CD14-positive monocyte (primary cell): Measurements from ENCODE around the gene DEGS2. TPM values are rescaled to one million over a fixed set of nuclear protein-coding genes. Genes with fewer than 3 reads are reported as not detected.

Source experiments
- DNase-seq, 3 donors: peaks; one replicate each; pipeline ENCODE4 v3.0.0-alpha.2; 2011 to 2022
- H2AFZ ChIP-seq: 2 replicates; pipeline ENCODE4 v1.6.0; 2012; ENCODE audit warnings: mild to moderate bottlenecking, low read depth, low read length, inconsistent platforms; ENCODE audit not compliant: insufficient read depth, poor library complexity, severe bottlenecking
- H3K27ac ChIP-seq, 2 donors: 1 replicate in 1 of 2; 2 replicates in 1 of 2; pipeline ENCODE4 v1.5.1; 2012 to 2013; ENCODE audit warnings: low read length in 2 of 2, control low read depth in 1 of 2, inconsistent platforms in 1 of 2, low read depth in 1 of 2, mild to moderate bottlenecking in 1 of 2
- H3K27me3 ChIP-seq, 2 donors: one replicate each; pipeline versions ENCODE4 v1.6.0 to v1.6.1; 2011 to 2013; ENCODE audit warnings: low read length in 2 of 2; ENCODE audit not compliant: control insufficient read depth in 2 of 2, insufficient read depth in 2 of 2
- H3K36me3 ChIP-seq, 2 donors: replicated peaks in 1 of 2; 1 replicate in 1 of 2; 2 replicates in 1 of 2; pipeline versions ENCODE4 v1.5.1 to v1.6.1; 2012 to 2013; ENCODE audit warnings: low read length in 2 of 2, control low read depth in 1 of 2, inconsistent platforms in 1 of 2, mild to moderate bottlenecking in 1 of 2; ENCODE audit not compliant: insufficient read depth in 2 of 2, control insufficient read depth in 1 of 2
- H3K4me1 ChIP-seq, 2 donors: 1 replicate in 1 of 2; 2 replicates in 1 of 2; pipeline versions ENCODE4 v1.5.1 to v1.6.1; 2012 to 2013; ENCODE audit warnings: low read length in 2 of 2, control low read depth in 1 of 2, inconsistent platforms in 1 of 2, mild to moderate bottlenecking in 1 of 2, moderate library complexity in 1 of 2; ENCODE audit not compliant: insufficient read depth in 2 of 2, control insufficient read depth in 1 of 2
- H3K4me2 ChIP-seq: replicated peaks from 2 replicates; pipeline ENCODE3; 2012; ENCODE audit warnings: low read length, moderate library complexity, mild to moderate bottlenecking; ENCODE audit not compliant: poor library complexity, severe bottlenecking; ENCODE audit errors: extremely low read depth
- H3K4me3 ChIP-seq, 3 experiments: fragments of 200-600 bp in 1 of 3; sonication (generic) in 1 of 3; replicated peaks in 1 of 3; 1 replicate in 2 of 3; 2 replicates in 1 of 3; pipeline ENCODE4 v1.5.1; 2011 to 2013; ENCODE audit warnings: low read length in 3 of 3, mild to moderate bottlenecking in 3 of 3, control low read depth in 2 of 3, low read depth in 2 of 3, inconsistent platforms in 1 of 3, moderate library complexity in 1 of 3
- H3K79me2 ChIP-seq: 2 replicates; pipeline ENCODE4 v1.6.0; 2012; ENCODE audit warnings: mild to moderate bottlenecking, control low read depth, inconsistent platforms, low read length, moderate library complexity; ENCODE audit not compliant: insufficient read depth
- H3K9ac ChIP-seq: 2 replicates; pipeline ENCODE4 v1.6.0; 2017; ENCODE audit warnings: low read length, mild to moderate bottlenecking; ENCODE audit not compliant: insufficient read depth, poor library complexity, severe bottlenecking
- H3K9me3 ChIP-seq, 2 donors: replicated peaks in 1 of 2; 1 replicate in 1 of 2; 2 replicates in 1 of 2; pipeline versions ENCODE4 v1.5.1 to v1.6.1; 2012 to 2013; ENCODE audit warnings: low read length in 2 of 2, control low read depth in 1 of 2; ENCODE audit not compliant: control insufficient read depth in 1 of 2, insufficient read depth in 1 of 2
- H4K20me1 ChIP-seq: 2 replicates; pipeline ENCODE4 v1.6.0; 2012; ENCODE audit warnings: mild to moderate bottlenecking, low read length, control low read depth, moderate library complexity; ENCODE audit not compliant: insufficient read depth
- H3K27ac Mint-ChIP-seq, 7 donors: one replicate each; pipeline ENCODE4 v1.8.0; 2020; ENCODE audit warnings: mild to moderate bottlenecking in 7 of 7, mixed read lengths in 7 of 7, moderate library complexity in 6 of 7, inconsistent platforms in 2 of 7
- H3K27me3 Mint-ChIP-seq, 3 donors: one replicate each; pipeline ENCODE4 v1.8.0; 2021 to 2022; ENCODE audit warnings: low read depth in 3 of 3, mild to moderate bottlenecking in 3 of 3, mixed read lengths in 3 of 3, moderate library complexity in 3 of 3, inconsistent platforms in 1 of 3
- H3K36me3 Mint-ChIP-seq, 2 donors: one replicate each; pipeline ENCODE4 v1.8.0; 2020; ENCODE audit warnings: mixed read lengths in 2 of 2, inconsistent platforms in 1 of 2, mild to moderate bottlenecking in 1 of 2
- H3K4me1 Mint-ChIP-seq: one replicate; pipeline ENCODE4 v1.8.0; 2020; ENCODE audit warnings: mild to moderate bottlenecking, mixed read lengths
- H3K4me3 Mint-ChIP-seq, 2 donors: one replicate each; pipeline ENCODE4 v1.8.0; 2020; ENCODE audit warnings: mild to moderate bottlenecking in 2 of 2, mixed read lengths in 2 of 2, moderate library complexity in 1 of 2
- H3K9me3 Mint-ChIP-seq, 7 donors: one replicate each; pipeline ENCODE4 v1.8.0; 2020 to 2022; ENCODE audit warnings: mixed read lengths in 7 of 7, mild to moderate bottlenecking in 6 of 7, moderate library complexity in 6 of 7, inconsistent platforms in 2 of 7
- whole genome bisulfite sequencing: methylation state at CpG from one replicate; pipeline ENCODE4 v1.1.5; 2013; ENCODE audit warnings: missing lambda C conversion rate; ENCODE audit not compliant: insufficient coverage; 5-methylcytosine and 5-hydroxymethylcytosine counted together
- intact Hi-C, 2 donors: fragments of 100-400 bp; cut with micrococcal nuclease; formaldehyde crosslinking; loops; one replicate each; pipeline versions ENCODE4 v1.15.0 to v1.15.1; 2023
- polyA plus RNA-seq, 3 donors: library from polyadenylated mRNA; depleted of rRNA in 1 of 3; unstranded in 2 of 3; stranded (reverse) in 1 of 3; fragments of 300-500 nt in 2 of 3; fragments of >200 nt in 1 of 3; fragmentation: Illumina TruSeq in 2 of 3; gene quantifications; 1 replicate in 2 of 3; 2 replicates in 1 of 3; pipeline ENCODE4 v1.2.3, GENCODE V29; 2012 to 2021
- TF ChIP-seq, protein P1 (sequence below): fragments of 200-600 bp; IDR thresholded peaks from one replicate; pipeline ENCODE4 v1.8.0; 2022; ENCODE audit warnings: antibody characterized with exemption, mild to moderate bottlenecking

DEGS2 gene
- polyA plus RNA-seq, 3 donors, result 0.07 to 0.36 TPM; not detected in 1

DNA sequence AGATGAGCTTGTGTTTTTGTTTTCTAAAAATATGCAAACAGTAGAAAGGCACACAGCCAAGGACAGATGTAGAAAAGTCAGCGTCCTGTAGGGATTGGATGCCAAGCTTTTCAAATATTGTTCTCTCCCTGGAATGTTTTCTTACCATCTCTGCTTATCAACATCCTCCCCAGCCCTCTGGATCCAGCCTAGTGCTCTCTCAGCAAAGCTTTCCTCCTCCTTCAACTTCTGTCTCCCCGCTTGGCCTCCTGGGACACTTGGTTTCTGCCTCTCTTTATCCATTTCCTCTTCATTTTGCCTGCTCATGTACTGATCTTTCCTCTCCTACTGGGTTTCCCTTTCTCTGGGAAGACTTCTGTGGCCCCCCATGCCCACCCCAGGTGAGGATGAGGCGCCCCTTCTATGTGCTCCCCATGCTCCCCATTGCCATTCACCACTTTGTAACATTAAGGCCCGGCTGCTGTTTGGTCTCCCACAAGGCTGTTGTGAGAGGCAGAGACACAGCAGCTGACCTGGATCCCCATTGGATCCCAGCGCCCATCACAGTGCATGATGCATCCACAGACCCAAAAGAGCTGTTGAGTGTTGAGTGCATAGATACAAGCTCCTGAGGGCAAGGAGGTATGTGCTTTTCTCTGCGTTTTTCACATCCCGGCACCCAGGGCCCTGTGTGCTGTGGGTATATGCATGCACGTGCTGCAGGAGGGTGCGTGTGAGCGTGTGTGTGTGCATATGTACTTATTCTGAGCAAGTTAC lies 56.0 kb downstream of the DEGS2 start:
- peaks cover 3% of the 10 kb centered on the region for H3K79me2 ChIP-seq
- no peak overlapping the region for H3K4me3 Mint-ChIP-seq
- H3K36me3 ChIP-seq, result peaks cover 36 to 54% of the 10 kb centered on the region in 2 donors
- 92% methylated on average over 10 of the region's 10 CpGs for WGBS
- no peak for DNase-seq
- H4K20me1 ChIP-seq, result peaks cover 37% of the 10 kb centered on the region
- H3K9me3 Mint-ChIP-seq, result no peaks in the 10 kb centered on the region
- TF ChIP-seq, protein P1, sequence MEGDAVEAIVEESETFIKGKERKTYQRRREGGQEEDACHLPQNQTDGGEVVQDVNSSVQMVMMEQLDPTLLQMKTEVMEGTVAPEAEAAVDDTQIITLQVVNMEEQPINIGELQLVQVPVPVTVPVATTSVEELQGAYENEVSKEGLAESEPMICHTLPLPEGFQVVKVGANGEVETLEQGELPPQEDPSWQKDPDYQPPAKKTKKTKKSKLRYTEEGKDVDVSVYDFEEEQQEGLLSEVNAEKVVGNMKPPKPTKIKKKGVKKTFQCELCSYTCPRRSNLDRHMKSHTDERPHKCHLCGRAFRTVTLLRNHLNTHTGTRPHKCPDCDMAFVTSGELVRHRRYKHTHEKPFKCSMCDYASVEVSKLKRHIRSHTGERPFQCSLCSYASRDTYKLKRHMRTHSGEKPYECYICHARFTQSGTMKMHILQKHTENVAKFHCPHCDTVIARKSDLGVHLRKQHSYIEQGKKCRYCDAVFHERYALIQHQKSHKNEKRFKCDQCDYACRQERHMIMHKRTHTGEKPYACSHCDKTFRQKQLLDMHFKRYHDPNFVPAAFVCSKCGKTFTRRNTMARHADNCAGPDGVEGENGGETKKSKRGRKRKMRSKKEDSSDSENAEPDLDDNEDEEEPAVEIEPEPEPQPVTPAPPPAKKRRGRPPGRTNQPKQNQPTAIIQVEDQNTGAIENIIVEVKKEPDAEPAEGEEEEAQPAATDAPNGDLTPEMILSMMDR, result no peak
- H3K4me1 Mint-ChIP-seq, result peaks cover 36% of the 10 kb centered on the region
- H3K27ac Mint-ChIP-seq, result peak overlapping the region in 3 of 7 donors; percentile 43 to 81 (median 52)
- intact Hi-C loops, result no loop called here
- peaks cover 27 to 30% of the 10 kb centered on the region in 2 donors for H3K4me1 ChIP-seq
- peaks cover 0 to 2% (median 0%) of the 10 kb centered on the region in 3 donors for H3K27me3 Mint-ChIP-seq
- no peak overlapping the region for H3K4me2 ChIP-seq
- no peaks in the 10 kb centered on the region for H3K27me3 ChIP-seq
- H2AFZ ChIP-seq, result no peak overlapping the region
- no peaks in the 10 kb centered on the region for H3K9me3 ChIP-seq
- peaks cover 48 to 55% of the 10 kb centered on the region in 2 donors for H3K36me3 Mint-ChIP-seq
- H3K9ac ChIP-seq, result no peak overlapping the region
- H3K27ac ChIP-seq, result peak overlapping the region in 1 of 2 donors; percentile 28
- H3K4me3 ChIP-seq, result no peak overlapping the region

DNA sequence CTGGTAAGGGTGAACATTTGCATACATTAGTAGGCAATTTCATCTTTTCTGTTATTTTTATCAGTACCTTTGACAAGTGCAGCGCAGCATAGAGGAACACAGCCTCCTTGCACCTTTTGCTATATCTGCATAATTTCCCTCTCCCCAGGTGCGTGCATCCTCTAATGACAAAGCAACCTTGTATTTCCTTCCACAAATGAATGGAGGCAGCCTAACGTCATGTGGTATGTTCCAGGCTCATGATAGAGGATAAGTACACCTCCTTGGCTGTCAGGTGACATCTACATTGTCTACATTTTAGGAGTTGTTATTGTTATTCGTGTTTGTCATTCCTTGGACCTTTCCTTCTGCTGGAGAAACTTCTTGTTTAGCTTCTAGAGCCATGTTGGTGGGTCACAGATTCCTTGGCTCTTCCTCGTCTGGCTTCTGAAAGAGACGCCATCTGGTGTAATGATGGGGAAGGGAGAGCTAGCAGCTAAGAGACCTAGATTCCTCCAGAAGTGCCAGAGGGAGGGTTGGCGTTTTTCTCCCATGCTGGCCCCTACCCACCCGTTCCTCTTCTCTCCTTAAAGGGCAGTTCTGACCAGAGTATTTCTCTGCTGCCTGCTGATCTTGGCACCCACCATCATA lies 57.2 kb downstream of the DEGS2 start:
- Mint-ChIP-seq H3K4me3 (no peak overlapping the region), H3K4me1 (peaks cover 24% of the 10 kb centered on the region), H3K27me3 (peaks cover 0 to 2% (median 0%) of the 10 kb centered on the region in 3 donors), H3K9me3 (no peaks in the 10 kb centered on the region), H3K36me3 (peaks cover 54 to 66% of the 10 kb centered on the region in 2 donors), H3K27ac (no peak overlapping the region)
- no peak overlapping the region for H3K4me2 ChIP-seq
- no peak overlapping the region for H3K9ac ChIP-seq
- H3K36me3 ChIP-seq, result peaks cover 48 to 65% of the 10 kb centered on the region in 2 donors
- H3K4me1 ChIP-seq, result peaks cover 24 to 25% of the 10 kb centered on the region in 2 donors
- 100% methylated on average over 1 of the region's 8 CpGs for WGBS
- no peaks in the 10 kb centered on the region for H3K9me3 ChIP-seq
- peaks cover 3% of the 10 kb centered on the region for H3K79me2 ChIP-seq
- no peaks in the 10 kb centered on the region for H3K27me3 ChIP-seq
- peaks cover 32% of the 10 kb centered on the region for H4K20me1 ChIP-seq
- H3K27ac ChIP-seq, result no peak overlapping the region
- intact Hi-C loops, result no loop called here
- DNase-seq, result no peak
- no peak overlapping the region for H2AFZ ChIP-seq
- TF ChIP-seq, protein P1, result no peak
- H3K4me3 ChIP-seq, result no peak overlapping the region
